CD14-positive monocyte (primary cell): ENCODE data around the gene NBEAL1. TPM values are rescaled to one million over a fixed set of nuclear protein-coding genes. Genes with fewer than 3 reads are reported as not detected.
"Not testable (repeated sequence)": the region's sequence is repeated elsewhere in the genome, so short reads cannot be mapped to it uniquely, and the experiment has no call there.

Source experiments
- DNase-seq, 3 donors: peaks; one replicate each; pipeline ENCODE4 v3.0.0-alpha.2; 2011 to 2022
- H2AFZ ChIP-seq: 2 replicates; pipeline ENCODE4 v1.6.0; 2012; ENCODE audit warnings: mild to moderate bottlenecking, low read depth, low read length, inconsistent platforms; ENCODE audit not compliant: insufficient read depth, poor library complexity, severe bottlenecking
- H3K27ac ChIP-seq, 2 donors: 1 replicate in 1 of 2; 2 replicates in 1 of 2; pipeline ENCODE4 v1.5.1; 2012 to 2013; ENCODE audit warnings: low read length in 2 of 2, control low read depth in 1 of 2, inconsistent platforms in 1 of 2, low read depth in 1 of 2, mild to moderate bottlenecking in 1 of 2
- H3K27me3 ChIP-seq, 2 donors: one replicate each; pipeline versions ENCODE4 v1.6.0 to v1.6.1; 2011 to 2013; ENCODE audit warnings: low read length in 2 of 2; ENCODE audit not compliant: control insufficient read depth in 2 of 2, insufficient read depth in 2 of 2
- H3K36me3 ChIP-seq, 2 donors: replicated peaks in 1 of 2; 1 replicate in 1 of 2; 2 replicates in 1 of 2; pipeline versions ENCODE4 v1.5.1 to v1.6.1; 2012 to 2013; ENCODE audit warnings: low read length in 2 of 2, control low read depth in 1 of 2, inconsistent platforms in 1 of 2, mild to moderate bottlenecking in 1 of 2; ENCODE audit not compliant: insufficient read depth in 2 of 2, control insufficient read depth in 1 of 2
- H3K4me1 ChIP-seq, 2 donors: 1 replicate in 1 of 2; 2 replicates in 1 of 2; pipeline versions ENCODE4 v1.5.1 to v1.6.1; 2012 to 2013; ENCODE audit warnings: low read length in 2 of 2, control low read depth in 1 of 2, inconsistent platforms in 1 of 2, mild to moderate bottlenecking in 1 of 2, moderate library complexity in 1 of 2; ENCODE audit not compliant: insufficient read depth in 2 of 2, control insufficient read depth in 1 of 2
- H3K4me2 ChIP-seq: replicated peaks from 2 replicates; pipeline ENCODE3; 2012; ENCODE audit warnings: low read length, moderate library complexity, mild to moderate bottlenecking; ENCODE audit not compliant: poor library complexity, severe bottlenecking; ENCODE audit errors: extremely low read depth
- H3K4me3 ChIP-seq, 3 experiments: fragments of 200-600 bp in 1 of 3; sonication (generic) in 1 of 3; replicated peaks in 1 of 3; 1 replicate in 2 of 3; 2 replicates in 1 of 3; pipeline ENCODE4 v1.5.1; 2011 to 2013; ENCODE audit warnings: low read length in 3 of 3, mild to moderate bottlenecking in 3 of 3, control low read depth in 2 of 3, low read depth in 2 of 3, inconsistent platforms in 1 of 3, moderate library complexity in 1 of 3
- H3K79me2 ChIP-seq: 2 replicates; pipeline ENCODE4 v1.6.0; 2012; ENCODE audit warnings: mild to moderate bottlenecking, control low read depth, inconsistent platforms, low read length, moderate library complexity; ENCODE audit not compliant: insufficient read depth
- H3K9ac ChIP-seq: 2 replicates; pipeline ENCODE4 v1.6.0; 2017; ENCODE audit warnings: low read length, mild to moderate bottlenecking; ENCODE audit not compliant: insufficient read depth, poor library complexity, severe bottlenecking
- H3K9me3 ChIP-seq, 2 donors: replicated peaks in 1 of 2; 1 replicate in 1 of 2; 2 replicates in 1 of 2; pipeline versions ENCODE4 v1.5.1 to v1.6.1; 2012 to 2013; ENCODE audit warnings: low read length in 2 of 2, control low read depth in 1 of 2; ENCODE audit not compliant: control insufficient read depth in 1 of 2, insufficient read depth in 1 of 2
- H4K20me1 ChIP-seq: 2 replicates; pipeline ENCODE4 v1.6.0; 2012; ENCODE audit warnings: mild to moderate bottlenecking, low read length, control low read depth, moderate library complexity; ENCODE audit not compliant: insufficient read depth
- H3K27ac Mint-ChIP-seq, 7 donors: one replicate each; pipeline ENCODE4 v1.8.0; 2020; ENCODE audit warnings: mild to moderate bottlenecking in 7 of 7, mixed read lengths in 7 of 7, moderate library complexity in 6 of 7, inconsistent platforms in 2 of 7
- H3K27me3 Mint-ChIP-seq, 3 donors: one replicate each; pipeline ENCODE4 v1.8.0; 2021 to 2022; ENCODE audit warnings: low read depth in 3 of 3, mild to moderate bottlenecking in 3 of 3, mixed read lengths in 3 of 3, moderate library complexity in 3 of 3, inconsistent platforms in 1 of 3
- H3K36me3 Mint-ChIP-seq, 2 donors: one replicate each; pipeline ENCODE4 v1.8.0; 2020; ENCODE audit warnings: mixed read lengths in 2 of 2, inconsistent platforms in 1 of 2, mild to moderate bottlenecking in 1 of 2
- H3K4me1 Mint-ChIP-seq: one replicate; pipeline ENCODE4 v1.8.0; 2020; ENCODE audit warnings: mild to moderate bottlenecking, mixed read lengths
- H3K4me3 Mint-ChIP-seq, 2 donors: one replicate each; pipeline ENCODE4 v1.8.0; 2020; ENCODE audit warnings: mild to moderate bottlenecking in 2 of 2, mixed read lengths in 2 of 2, moderate library complexity in 1 of 2
- H3K9me3 Mint-ChIP-seq, 7 donors: one replicate each; pipeline ENCODE4 v1.8.0; 2020 to 2022; ENCODE audit warnings: mixed read lengths in 7 of 7, mild to moderate bottlenecking in 6 of 7, moderate library complexity in 6 of 7, inconsistent platforms in 2 of 7
- WGBS: methylation state at CpG from one replicate; pipeline ENCODE4 v1.1.5; 2013; ENCODE audit warnings: missing lambda C conversion rate; ENCODE audit not compliant: insufficient coverage; 5-methylcytosine and 5-hydroxymethylcytosine counted together
- intact Hi-C, 2 donors: fragments of 100-400 bp; cut with micrococcal nuclease; formaldehyde crosslinking; loops; one replicate each; pipeline versions ENCODE4 v1.15.0 to v1.15.1; 2023
- polyA plus RNA-seq, 3 donors: library from polyadenylated mRNA; depleted of rRNA in 1 of 3; unstranded in 2 of 3; stranded (reverse) in 1 of 3; fragments of 300-500 nt in 2 of 3; fragments of >200 nt in 1 of 3; fragmentation: Illumina TruSeq in 2 of 3; gene quantifications; 1 replicate in 2 of 3; 2 replicates in 1 of 3; pipeline ENCODE4 v1.2.3, GENCODE V29; 2012 to 2021
- TF ChIP-seq, protein P1 (sequence below): fragments of 200-600 bp; IDR thresholded peaks from one replicate; pipeline ENCODE4 v1.8.0; 2022; ENCODE audit warnings: antibody characterized with exemption, mild to moderate bottlenecking

NBEAL1 gene
- polyA plus RNA-seq, 3 donors: 2.5 to 5.3 (median 4.4) TPM

DNA sequence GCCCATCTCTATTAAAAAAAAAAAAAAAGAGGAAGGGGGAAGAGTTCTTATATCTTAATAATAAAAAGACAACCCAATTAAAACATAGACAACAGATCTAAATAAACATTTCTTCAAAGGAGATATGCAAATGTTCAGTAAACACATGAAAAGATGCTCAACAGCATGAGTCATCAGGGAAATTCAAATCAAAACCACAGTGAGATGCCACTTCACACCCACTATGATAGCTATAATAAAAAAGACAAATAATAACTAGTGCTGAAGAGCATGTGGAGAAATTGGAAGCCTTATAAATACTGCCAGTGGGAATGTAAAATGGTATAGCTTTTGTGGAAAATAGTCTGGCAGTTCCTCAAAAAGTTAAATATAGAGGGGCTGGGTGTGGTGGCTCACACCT, 162.7 kb downstream of the NBEAL1 start:
- H3K36me3 Mint-ChIP-seq: peaks cover 13 to 26% of the 10 kb centered on the region in 2 donors
- no peaks in the 10 kb centered on the region for H3K27me3 ChIP-seq
- H3K4me1 ChIP-seq: no peaks in the 10 kb centered on the region
- H4K20me1 ChIP-seq: no peaks in the 10 kb centered on the region
- no peak overlapping the region for H3K9ac ChIP-seq
- H3K9me3 Mint-ChIP-seq: no peaks in the 10 kb centered on the region
- no peak overlapping the region for H3K4me3 Mint-ChIP-seq
- no peak overlapping the region for H3K4me3 ChIP-seq
- no peaks in the 10 kb centered on the region for H3K27me3 Mint-ChIP-seq
- no peaks in the 10 kb centered on the region for H3K4me1 Mint-ChIP-seq
- H3K4me2 ChIP-seq: no peak overlapping the region
- intact Hi-C loops: no loop called here
- no peak overlapping the region for H3K27ac ChIP-seq
- peaks cover 0 to 28% of the 10 kb centered on the region in 2 donors for H3K36me3 ChIP-seq
- H3K27ac Mint-ChIP-seq: no peak overlapping the region
- no peaks in the 10 kb centered on the region for H3K79me2 ChIP-seq
- TF ChIP-seq, protein P1, sequence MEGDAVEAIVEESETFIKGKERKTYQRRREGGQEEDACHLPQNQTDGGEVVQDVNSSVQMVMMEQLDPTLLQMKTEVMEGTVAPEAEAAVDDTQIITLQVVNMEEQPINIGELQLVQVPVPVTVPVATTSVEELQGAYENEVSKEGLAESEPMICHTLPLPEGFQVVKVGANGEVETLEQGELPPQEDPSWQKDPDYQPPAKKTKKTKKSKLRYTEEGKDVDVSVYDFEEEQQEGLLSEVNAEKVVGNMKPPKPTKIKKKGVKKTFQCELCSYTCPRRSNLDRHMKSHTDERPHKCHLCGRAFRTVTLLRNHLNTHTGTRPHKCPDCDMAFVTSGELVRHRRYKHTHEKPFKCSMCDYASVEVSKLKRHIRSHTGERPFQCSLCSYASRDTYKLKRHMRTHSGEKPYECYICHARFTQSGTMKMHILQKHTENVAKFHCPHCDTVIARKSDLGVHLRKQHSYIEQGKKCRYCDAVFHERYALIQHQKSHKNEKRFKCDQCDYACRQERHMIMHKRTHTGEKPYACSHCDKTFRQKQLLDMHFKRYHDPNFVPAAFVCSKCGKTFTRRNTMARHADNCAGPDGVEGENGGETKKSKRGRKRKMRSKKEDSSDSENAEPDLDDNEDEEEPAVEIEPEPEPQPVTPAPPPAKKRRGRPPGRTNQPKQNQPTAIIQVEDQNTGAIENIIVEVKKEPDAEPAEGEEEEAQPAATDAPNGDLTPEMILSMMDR: no peak
- H2AFZ ChIP-seq: no peak overlapping the region
- no peaks in the 10 kb centered on the region for H3K9me3 ChIP-seq
- DNase-seq: no peak

- Histone ChIP-seq H3K79me2 (no peaks in the 10 kb centered on the region), H3K9ac (no peak overlapping the region), H3K36me3 (peaks cover 13 to 45% of the 10 kb centered on the region in 2 donors), H3K4me2 (no peak overlapping the region), H2AFZ (no peak overlapping the region), H3K27ac (no peak overlapping the region), H3K9me3 (no peaks in the 10 kb centered on the region), H4K20me1 (no peaks in the 10 kb centered on the region), H3K27me3 (no peaks in the 10 kb centered on the region), H3K4me1 (no peaks in the 10 kb centered on the region), H3K4me3 (no peak overlapping the region)
- Mint-ChIP-seq H3K27me3 (no peaks in the 10 kb centered on the region), H3K27ac (no peak overlapping the region), H3K4me3 (no peak overlapping the region), H3K9me3 (peaks cover 0 to 2% (median 0%) of the 10 kb centered on the region in 7 donors), H3K36me3 (peaks cover 25 to 29% of the 10 kb centered on the region in 2 donors), H3K4me1 (no peaks in the 10 kb centered on the region)
- intact Hi-C loops: no loop called here
- WGBS: no CpG with 5 or more reads among the region's 1 CpG
- no peak for DNase-seq
- TF ChIP-seq, protein P1: no peak
Observed at GRCh38 chr2:203185864-203186263, 171.2 kb downstream of the NBEAL1 start.

DNA sequence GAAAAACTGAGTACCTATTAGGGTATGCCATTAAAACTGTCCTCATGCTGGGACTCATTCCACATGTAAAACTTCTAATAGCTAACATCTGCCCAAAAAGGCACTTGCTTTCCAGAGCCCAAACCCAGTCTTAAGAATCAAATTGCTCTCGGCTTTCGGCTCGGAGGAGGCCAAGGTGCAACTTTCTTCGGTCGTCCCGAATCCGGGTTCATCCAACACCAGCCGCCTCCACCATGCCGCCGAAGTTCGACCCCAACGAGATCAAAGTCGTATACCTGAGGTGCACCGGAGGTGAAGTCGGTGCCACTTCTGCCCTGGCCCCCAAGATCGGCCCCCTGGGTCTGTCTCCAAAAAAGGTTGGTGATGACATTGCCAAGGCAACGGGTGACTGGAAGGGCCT, 175.9 kb downstream of the NBEAL1 start:
- H3K27ac ChIP-seq, H3K9me3 Mint-ChIP-seq, DNase-seq, H3K27ac Mint-ChIP-seq, H3K4me3 ChIP-seq, H3K9ac ChIP-seq, H3K27me3 Mint-ChIP-seq, H3K4me2 ChIP-seq, H2AFZ ChIP-seq, H3K27me3 ChIP-seq, H3K4me3 Mint-ChIP-seq, H3K79me2 ChIP-seq, intact Hi-C loops, H3K4me1 Mint-ChIP-seq, H4K20me1 ChIP-seq, H3K9me3 ChIP-seq, H3K4me1 ChIP-seq: not testable (repeated sequence)
- WGBS: no CpG with 5 or more reads among the region's 17 CpGs
- peaks cover 17 to 38% of the 10 kb centered on the region in 2 donors for H3K36me3 ChIP-seq
- H3K36me3 Mint-ChIP-seq: peaks cover 34 to 47% of the 10 kb centered on the region in 2 donors
